ENCODE measurements around the gene TMEM200A.

TMEM200A gene

GRCh38 chr6:130489514-130489913 lies 123.7 kb downstream of the TMEM200A start:
- no peak for TF ChIP-seq JUND (IDR thresholded peaks at IDR 0.05; ENCODE audit: low read depth)
- DNase-seq (ENCODE audit: low read depth in 1 of 2, low spot score in 1 of 2), result no peak
- in situ Hi-C loops (cut with HindIII; ENCODE audit: low pct_unique_long_range_greater_than_20kb, low sequenced_read_pairs), result no loop called here
